Measurements from ENCODE around the gene GDAP1L1.
A peak's percentile ranks its signal among the peaks of the same experiment; 100 is the strongest.

Gene GDAP1L1

GRCh38 chr20:44247131-44247571, at the start of gene GDAP1L1:
TSS of gene GDAP1L1 (plus strand) at chr20:44247308. CDS start at chr20:44247335, 27 bp downstream.
- DNase-seq (ENCODE audit: low spot score), result peak; percentile 48

GRCh38 chr20:44198872-44199271, 48.2 kb upstream of the GDAP1L1 start:
- no peak for DNase-seq (ENCODE audit: low spot score)

GRCh38 chr20:44199877-44200276, 47.2 kb upstream of the GDAP1L1 start:
- no peak for DNase-seq (ENCODE audit: low spot score)

GRCh38 chr20:44200371-44200770, 46.7 kb upstream of the GDAP1L1 start:
- no peak for DNase-seq (ENCODE audit: low spot score)

- DNase-seq (ENCODE audit: low spot score), result no peak
Measured at GRCh38 chr20:44200983-44201382, 46.1 kb upstream of the GDAP1L1 start.

GRCh38 chr20:44203161-44203560, 43.9 kb upstream of the GDAP1L1 start:
- no peak for DNase-seq (ENCODE audit: low spot score)

GRCh38 chr20:44204156-44204831, 42.8 kb upstream of the GDAP1L1 start:
- peak; percentile 87 for DNase-seq (ENCODE audit: low spot score)

- DNase-seq (ENCODE audit: low spot score), result no peak
Measured at GRCh38 chr20:44204832-44205215, 42.3 kb upstream of the GDAP1L1 start.

GRCh38 chr20:44206132-44206531, 41.0 kb upstream of the GDAP1L1 start:
- DNase-seq (ENCODE audit: low spot score), result no peak

- DNase-seq (ENCODE audit: low spot score), result no peak
Measured at GRCh38 chr20:44207126-44207723, 39.9 kb upstream of the GDAP1L1 start.

- DNase-seq (ENCODE audit: low spot score), result no peak
Measured at GRCh38 chr20:44208165-44208564, 38.9 kb upstream of the GDAP1L1 start.

GRCh38 chr20:44208770-44209169, 38.3 kb upstream of the GDAP1L1 start:
- DNase-seq (ENCODE audit: low spot score), result no peak

GRCh38 chr20:44209686-44210405, 37.3 kb upstream of the GDAP1L1 start:
- DNase-seq (ENCODE audit: low spot score), result peak; percentile 22

GRCh38 chr20:44210406-44211176, 36.5 kb upstream of the GDAP1L1 start, which contains the start of gene OSER1:
TSS of gene OSER1 (minus strand) at chr20:44210771. CDS start at chr20:44206957, 3,814 bp downstream.
- peak; percentile 100 for DNase-seq (ENCODE audit: low spot score)

GRCh38 chr20:44211177-44212039, 35.7 kb upstream of the GDAP1L1 start:
- peak; percentile 36 for DNase-seq (ENCODE audit: low spot score)

GRCh38 chr20:44212792-44213191, 34.3 kb upstream of the GDAP1L1 start:
- DNase-seq (ENCODE audit: low spot score), result no peak

- peak; percentile 77 for DNase-seq (ENCODE audit: low spot score)
Measured at GRCh38 chr20:44215125-44215524, 32.0 kb upstream of the GDAP1L1 start.

- DNase-seq (ENCODE audit: low spot score), result peak; percentile 76
Measured at GRCh38 chr20:44217342-44218092, 29.6 kb upstream of the GDAP1L1 start.

GRCh38 chr20:44218446-44218845, 28.7 kb upstream of the GDAP1L1 start:
- no peak for DNase-seq (ENCODE audit: low spot score)

GRCh38 chr20:44219170-44219730, 27.9 kb upstream of the GDAP1L1 start:
- DNase-seq (ENCODE audit: low spot score), result no peak

Data from AG20443 (cell line).